ACC112 (cell line): ENCODE measurements around the gene KCNN3.

Experiments used
- H2AFZ ChIP-seq: fragments of 200-600 bp; sonication (generic); one replicate; pipeline ENCODE4 v1.6.0; 2017; ENCODE audit warnings: antibody characterized with exemption, low read length; ENCODE audit not compliant: unreplicated experiment
- H3K27ac ChIP-seq: fragments of 200-600 bp; sonication (generic); 2 replicates; pipeline ENCODE4 v1.5.1; 2014; ENCODE audit warnings: low read depth, mild to moderate bottlenecking, antibody characterized with exemption, low read length, moderate library complexity
- H3K27me3 ChIP-seq: fragments of 200-600 bp; sonication (generic); 2 replicates; pipeline ENCODE4 v1.6.1; 2014; ENCODE audit warnings: mild to moderate bottlenecking, antibody characterized with exemption, low read length, moderate library complexity, mixed read lengths; ENCODE audit not compliant: insufficient read depth
- H3K36me3 ChIP-seq: fragments of 200-600 bp; sonication (generic); 2 replicates; pipeline ENCODE4 v1.6.1; 2016; ENCODE audit warnings: mild to moderate bottlenecking, antibody characterized with exemption, low read length, moderate library complexity, mixed read lengths; ENCODE audit not compliant: insufficient read depth
- H3K4me1 ChIP-seq: fragments of 200-600 bp; sonication (generic); one replicate; pipeline ENCODE4 v1.6.1; 2016; ENCODE audit warnings: low read length, mixed read lengths; ENCODE audit not compliant: insufficient read depth, unreplicated experiment, control insufficient read depth
- H3K4me3 ChIP-seq: fragments of 200-600 bp; sonication (generic); 2 replicates; pipeline ENCODE4 v1.5.1; 2014; ENCODE audit warnings: mild to moderate bottlenecking, low read depth, low read length
- H3K79me2 ChIP-seq: fragments of 200-600 bp; sonication (generic); one replicate; pipeline ENCODE4 v1.6.0; 2016; ENCODE audit warnings: low read length; ENCODE audit not compliant: control insufficient read depth, unreplicated experiment, insufficient read depth

Gene KCNN3

GRCh38 chr1:154788886-154789285 lies 81.2 kb downstream of the KCNN3 start:
- H3K36me3 ChIP-seq, result no peaks in the 10 kb centered on the region
- H3K4me3 ChIP-seq, result no peak overlapping the region
- no peak overlapping the region for H2AFZ ChIP-seq
- peaks cover 10% of the 10 kb centered on the region for H3K4me1 ChIP-seq
- H3K27me3 ChIP-seq, result peaks cover 27% of the 10 kb centered on the region
- no peak overlapping the region for H3K27ac ChIP-seq
- H3K79me2 ChIP-seq, result no peaks in the 10 kb centered on the region

- H3K79me2 ChIP-seq, result no peaks in the 10 kb centered on the region
- H2AFZ ChIP-seq, result no peak overlapping the region
- peaks cover 25% of the 10 kb centered on the region for H3K27me3 ChIP-seq
- H3K36me3 ChIP-seq, result no peaks in the 10 kb centered on the region
- no peak overlapping the region for H3K4me3 ChIP-seq
- H3K4me1 ChIP-seq, result peaks cover 10% of the 10 kb centered on the region
- H3K27ac ChIP-seq, result no peak overlapping the region
Observed at GRCh38 chr1:154788110-154788870, 81.8 kb downstream of the KCNN3 start.

- Histone ChIP-seq H3K27me3 (peaks cover 19% of the 10 kb centered on the region), H2AFZ (no peak overlapping the region), H3K4me3 (no peak overlapping the region), H3K36me3 (no peaks in the 10 kb centered on the region), H3K4me1 (peaks cover 9% of the 10 kb centered on the region), H3K27ac (no peak overlapping the region), H3K79me2 (no peaks in the 10 kb centered on the region)
Observed at GRCh38 chr1:154786804-154787570, 83.1 kb downstream of the KCNN3 start.

- H3K79me2 ChIP-seq, result no peaks in the 10 kb centered on the region
Observed at GRCh38 chr1:154784924-154785531, 85.1 kb downstream of the KCNN3 start.

GRCh38 chr1:154784416-154784815 lies 85.7 kb downstream of the KCNN3 start:
- Histone ChIP-seq H3K4me1 (no peaks in the 10 kb centered on the region), H3K4me3 (no peak overlapping the region), H3K79me2 (no peaks in the 10 kb centered on the region), H3K27ac (no peak overlapping the region), H2AFZ (no peak overlapping the region), H3K36me3 (no peaks in the 10 kb centered on the region), H3K27me3 (peaks cover 28% of the 10 kb centered on the region)

More at GRCh38 chr1:154784924-154785531, 85.1 kb downstream of the KCNN3 start:
- no peaks in the 10 kb centered on the region for H3K4me1 ChIP-seq
- H3K36me3 ChIP-seq, result no peaks in the 10 kb centered on the region
- peaks cover 28% of the 10 kb centered on the region for H3K27me3 ChIP-seq
- no peak overlapping the region for H3K4me3 ChIP-seq
- H2AFZ ChIP-seq, result no peak overlapping the region
- no peak overlapping the region for H3K27ac ChIP-seq

GRCh38 chr1:154783976-154784375 lies 86.1 kb downstream of the KCNN3 start:
- peaks cover 26% of the 10 kb centered on the region for H3K27me3 ChIP-seq
- H3K4me1 ChIP-seq, result no peaks in the 10 kb centered on the region
- no peak overlapping the region for H3K27ac ChIP-seq
- no peaks in the 10 kb centered on the region for H3K36me3 ChIP-seq
- no peak overlapping the region for H3K4me3 ChIP-seq
- H3K79me2 ChIP-seq, result no peaks in the 10 kb centered on the region
- H2AFZ ChIP-seq, result no peak overlapping the region

GRCh38 chr1:154780541-154780940 lies 89.5 kb downstream of the KCNN3 start:
- Histone ChIP-seq H3K79me2 (no peaks in the 10 kb centered on the region), H3K4me1 (no peaks in the 10 kb centered on the region), H3K4me3 (no peak overlapping the region), H3K27ac (no peak overlapping the region), H3K36me3 (no peaks in the 10 kb centered on the region), H3K27me3 (peaks cover 29% of the 10 kb centered on the region), H2AFZ (no peak overlapping the region)

- no peak overlapping the region for H2AFZ ChIP-seq
- H3K27me3 ChIP-seq, result peaks cover 35% of the 10 kb centered on the region
- H3K4me3 ChIP-seq, result no peak overlapping the region
- H3K27ac ChIP-seq, result no peak overlapping the region
- H3K4me1 ChIP-seq, result no peaks in the 10 kb centered on the region
- H3K79me2 ChIP-seq, result no peaks in the 10 kb centered on the region
- H3K36me3 ChIP-seq, result no peaks in the 10 kb centered on the region
Observed at GRCh38 chr1:154779551-154780189, 90.4 kb downstream of the KCNN3 start.

- Histone ChIP-seq H3K36me3 (no peaks in the 10 kb centered on the region), H3K4me1 (no peaks in the 10 kb centered on the region), H3K79me2 (no peaks in the 10 kb centered on the region), H2AFZ (no peak overlapping the region), H3K27me3 (peaks cover 42% of the 10 kb centered on the region), H3K4me3 (no peak overlapping the region), H3K27ac (no peak overlapping the region)
Observed at GRCh38 chr1:154778944-154779343, 91.1 kb downstream of the KCNN3 start.

GRCh38 chr1:154778275-154778674 lies 91.8 kb downstream of the KCNN3 start:
- Histone ChIP-seq H3K36me3 (no peaks in the 10 kb centered on the region), H2AFZ (no peak overlapping the region), H3K4me3 (no peak overlapping the region), H3K27ac (no peak overlapping the region), H3K27me3 (peaks cover 41% of the 10 kb centered on the region), H3K4me1 (no peaks in the 10 kb centered on the region), H3K79me2 (no peaks in the 10 kb centered on the region)
